ENCODE data around the gene PGA5.
"Not testable (repeated sequence)": the region's sequence is repeated elsewhere in the genome, so short reads cannot be mapped to it uniquely, and the experiment has no call there.

Gene PGA5

GRCh38 chr11:61226457-61227137 lies 14.4 kb upstream of the PGA5 start:
- DNase-seq (ENCODE audit: low read depth), result not testable (repeated sequence)

GRCh38 chr11:61229458-61229857 lies 11.5 kb upstream of the PGA5 start:
- not testable (repeated sequence) for DNase-seq (ENCODE audit: low read depth)

- DNase-seq (ENCODE audit: low read depth), result not testable (repeated sequence)
Observed at GRCh38 chr11:61231033-61231432, 9.9 kb upstream of the PGA5 start.

- DNase-seq (ENCODE audit: low read depth), result not testable (repeated sequence)
Observed at GRCh38 chr11:61231585-61231984, 9.4 kb upstream of the PGA5 start.

GRCh38 chr11:61232548-61233145 lies 8.3 kb upstream of the PGA5 start:
- DNase-seq (ENCODE audit: low read depth), result not testable (repeated sequence)

- not testable (repeated sequence) for DNase-seq (ENCODE audit: low read depth)
Observed at GRCh38 chr11:61237130-61237529, 3.8 kb upstream of the PGA5 start.

GRCh38 chr11:61240288-61240687 lies 687 bp upstream of the PGA5 start:
- not testable (repeated sequence) for DNase-seq (ENCODE audit: low read depth)

GRCh38 chr11:61241526-61241925 lies 551 bp downstream of the PGA5 start:
- not testable (repeated sequence) for DNase-seq (ENCODE audit: low read depth)

GRCh38 chr11:61245284-61245964 lies 4.4 kb downstream of the PGA5 start:
- DNase-seq (ENCODE audit: low read depth), result not testable (repeated sequence)

- not testable (repeated sequence) for DNase-seq (ENCODE audit: low read depth)
Observed at GRCh38 chr11:61248071-61248470, 7.1 kb downstream of the PGA5 start.

- DNase-seq (ENCODE audit: low read depth), result not testable (repeated sequence)
Observed at GRCh38 chr11:61249201-61249600, 8.2 kb downstream of the PGA5 start.

- not testable (repeated sequence) for DNase-seq (ENCODE audit: low read depth)
Observed at GRCh38 chr11:61250796-61251765, 10.1 kb downstream of the PGA5 start.

GRCh38 chr11:61252332-61252731 lies 11.4 kb downstream of the PGA5 start:
- DNase-seq (ENCODE audit: low read depth), result not testable (repeated sequence)

GRCh38 chr11:61254403-61255025 lies 13.5 kb downstream of the PGA5 start:
- DNase-seq (ENCODE audit: low read depth), result peak; percentile 45

- DNase-seq (ENCODE audit: low read depth), result peak; percentile 64
Observed at GRCh38 chr11:61256710-61257482, 15.9 kb downstream of the PGA5 start.

GRCh38 chr11:61258546-61258945 lies 17.6 kb downstream of the PGA5 start:
- no peak for DNase-seq (ENCODE audit: low read depth)

- DNase-seq (ENCODE audit: low read depth), result no peak
Observed at GRCh38 chr11:61259363-61259762, 18.4 kb downstream of the PGA5 start.

- no peak for DNase-seq (ENCODE audit: low read depth)
Observed at GRCh38 chr11:61264371-61264770, 23.4 kb downstream of the PGA5 start.

GRCh38 chr11:61264795-61265194 lies 23.8 kb downstream of the PGA5 start:
- DNase-seq (ENCODE audit: low read depth), result no peak

GRCh38 chr11:61265357-61265756 lies 24.4 kb downstream of the PGA5 start:
- DNase-seq (ENCODE audit: low read depth), result no peak

- DNase-seq (ENCODE audit: low read depth), result no peak
Observed at GRCh38 chr11:61266602-61267001, 25.6 kb downstream of the PGA5 start.

Data from CMK (cell line).